BLaER1 treated with 17β-estradiol and CSF1 and Interleukin-3, amounts not matched to agents 10 nM and 100 nM (cell line): ENCODE measurements around the gene WDR93.

Source experiments
- H3K27ac ChIP-seq, 11 experiments: shearing (Covaris generic); formaldehyde crosslinking; 2 replicates each; pipeline ENCODE4 v1.8.1; 2022
- H3K27me3 ChIP-seq, 11 experiments: shearing (Covaris generic); formaldehyde crosslinking; 2 replicates each; pipeline ENCODE4 v1.8.1; 2022
- H3K36me3 ChIP-seq, 11 experiments: shearing (Covaris generic); formaldehyde crosslinking; 2 replicates each; pipeline ENCODE4 v1.8.1; 2022
- H3K4me1 ChIP-seq, 10 experiments: shearing (Covaris generic); formaldehyde crosslinking; 2 replicates each; pipeline ENCODE4 v1.8.1; 2022
- H3K4me2 ChIP-seq, 11 experiments: shearing (Covaris generic); formaldehyde crosslinking; 2 replicates each; pipeline ENCODE4 v1.8.1; 2022
- H3K4me3 ChIP-seq, 10 experiments: shearing (Covaris generic); formaldehyde crosslinking; 2 replicates each; pipeline ENCODE4 v1.8.1; 2022
- H3K9ac ChIP-seq, 11 experiments: shearing (Covaris generic); formaldehyde crosslinking; 2 replicates each; pipeline ENCODE4 v1.8.1; 2022
- H3K9me3 ChIP-seq, 11 experiments: shearing (Covaris generic); formaldehyde crosslinking; replicated peaks in 1 of 11; 2 replicates each; pipeline ENCODE4 v1.8.1; 2022
- H4K20me1 ChIP-seq, 11 experiments: shearing (Covaris generic); formaldehyde crosslinking; 2 replicates each; pipeline ENCODE4 v1.8.1; 2022
- Cebpa-rat ChIP-seq, 11 experiments: shearing (Covaris generic); IDR thresholded peaks; 2 replicates each; pipeline ENCODE4 v1.8.1; 2022

Gene WDR93

DNA sequence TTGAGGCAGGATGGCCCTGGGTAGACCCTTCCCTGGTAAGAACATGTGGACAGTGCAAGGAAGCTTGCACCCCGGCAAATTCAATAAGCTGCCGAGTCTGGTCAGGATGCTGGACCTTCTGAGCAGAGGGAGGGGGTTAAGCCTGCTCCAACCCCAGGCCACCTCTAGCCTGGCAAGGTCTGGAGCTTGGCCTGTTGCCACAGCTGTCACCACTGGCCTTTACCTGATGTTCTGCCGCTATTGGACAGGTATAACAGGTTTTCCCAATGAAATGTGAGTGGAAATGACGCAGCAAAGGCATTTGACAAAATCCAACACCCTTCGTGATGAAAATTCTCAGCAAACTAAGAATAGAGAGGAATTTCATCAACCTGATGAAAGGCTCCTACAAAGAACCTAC lies 61.1 kb downstream of the WDR93 start:
- peaks cover 0 to 14% (median 0%) of the 10 kb centered on the region in 11 experiments; a peak in 3 of 22 replicates for H4K20me1 ChIP-seq
- H3K4me2 ChIP-seq: peak overlapping the region; percentile 93 to 99 (median 96); a peak in 17 of 22 replicates
- H3K4me1 ChIP-seq: peaks cover 11 to 35% (median 29%) of the 10 kb centered on the region in 10 experiments; a peak in 19 of 20 replicates
- no peaks in the 10 kb centered on the region for H3K9me3 ChIP-seq
- H3K4me3 ChIP-seq: peak overlapping the region in 1 of 10 experiments; percentile 64; a peak in 1 of 20 replicates
- no peak overlapping the region for H3K27ac ChIP-seq
- TF ChIP-seq Cebpa-rat (IDR thresholded peaks at IDR 0.05): no peak
- no peak overlapping the region for H3K9ac ChIP-seq
- peaks cover 28 to 45% (median 40%) of the 10 kb centered on the region in 11 experiments for H3K27me3 ChIP-seq
- H3K36me3 ChIP-seq: no peaks in the 10 kb centered on the region

DNA sequence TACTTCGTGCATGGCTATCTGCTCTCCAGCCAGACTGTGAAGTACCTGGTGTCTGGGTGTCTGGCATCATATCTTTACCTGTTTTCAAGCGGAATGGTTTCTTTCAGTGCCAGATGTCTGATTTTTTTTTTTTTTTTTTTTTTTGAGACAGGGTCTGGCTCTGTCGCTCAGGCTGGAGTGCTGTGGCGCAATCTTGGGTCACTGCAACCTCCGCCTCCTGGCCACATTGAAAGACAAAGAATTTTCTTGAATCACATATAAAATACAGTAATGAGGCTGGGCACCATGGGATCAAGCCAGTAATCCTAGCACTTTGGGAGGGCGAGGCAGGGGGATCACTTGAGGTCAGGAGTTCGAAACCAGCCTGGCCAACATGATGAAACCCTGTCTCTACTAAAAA lies 63.2 kb downstream of the WDR93 start:
- Histone ChIP-seq H3K9ac (no peak overlapping the region), H3K4me2 (no peak overlapping the region), H3K36me3 (no peaks in the 10 kb centered on the region), H3K4me3 (no peak overlapping the region), H3K9me3 (no peaks in the 10 kb centered on the region), H3K27me3 (peaks cover 17 to 26% (median 22%) of the 10 kb centered on the region in 11 experiments), H3K27ac (no peak overlapping the region), H4K20me1 (peaks cover 0 to 4% (median 0%) of the 10 kb centered on the region in 11 experiments; a peak in 1 of 22 replicates), H3K4me1 (peaks cover 10 to 24% (median 21%) of the 10 kb centered on the region in 10 experiments; a peak in 19 of 20 replicates)
- no peak for TF ChIP-seq Cebpa-rat (IDR thresholded peaks at IDR 0.05)

DNA sequence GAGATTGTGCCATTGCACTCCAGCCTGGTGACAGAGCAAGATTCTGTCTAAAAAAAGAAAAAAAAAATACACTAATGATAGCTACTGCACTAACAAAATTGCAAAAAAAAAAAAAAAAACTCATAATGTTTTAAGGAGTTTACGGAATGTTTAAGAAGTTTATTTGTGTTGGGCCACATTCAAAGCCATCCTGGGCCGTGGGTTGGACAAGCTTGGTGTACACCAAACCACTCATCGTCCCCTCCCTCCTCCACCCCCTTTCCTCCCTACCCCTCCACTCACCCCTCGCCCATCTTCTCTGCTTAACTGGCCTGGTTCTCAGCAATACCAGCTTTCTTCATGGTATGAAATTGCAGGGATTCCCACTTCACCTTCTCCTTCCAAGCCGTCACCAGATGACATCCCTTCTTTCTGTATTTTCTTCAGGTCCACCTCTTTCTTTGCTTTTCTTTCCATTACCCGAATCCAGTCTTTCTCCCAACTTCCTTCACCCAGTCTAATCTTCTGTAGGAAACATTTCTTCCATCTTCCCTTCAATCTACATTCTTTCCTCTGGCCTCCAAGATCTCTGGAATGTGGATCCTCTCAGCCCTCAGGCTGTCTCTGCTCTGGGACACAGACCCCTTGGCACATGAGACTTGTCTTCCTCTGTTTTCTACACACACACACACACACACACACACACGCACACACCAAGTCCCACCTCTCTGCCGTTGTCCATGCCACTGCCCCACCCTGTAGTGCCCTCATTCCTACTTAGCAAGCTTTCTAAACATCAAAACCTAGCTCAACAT lies 63.9 kb downstream of the WDR93 start:
- Histone ChIP-seq H3K4me3 (no peak overlapping the region), H3K4me2 (no peak overlapping the region), H3K4me1 (peaks cover 10 to 24% (median 20%) of the 10 kb centered on the region in 10 experiments; a peak in 19 of 20 replicates), H4K20me1 (no peaks in the 10 kb centered on the region; a peak in 1 of 22 replicates), H3K36me3 (no peaks in the 10 kb centered on the region), H3K27ac (no peak overlapping the region), H3K9me3 (no peaks in the 10 kb centered on the region), H3K27me3 (peaks cover 10 to 19% (median 15%) of the 10 kb centered on the region in 11 experiments), H3K9ac (no peak overlapping the region)
- no peak for TF ChIP-seq Cebpa-rat (IDR thresholded peaks at IDR 0.05)

DNA sequence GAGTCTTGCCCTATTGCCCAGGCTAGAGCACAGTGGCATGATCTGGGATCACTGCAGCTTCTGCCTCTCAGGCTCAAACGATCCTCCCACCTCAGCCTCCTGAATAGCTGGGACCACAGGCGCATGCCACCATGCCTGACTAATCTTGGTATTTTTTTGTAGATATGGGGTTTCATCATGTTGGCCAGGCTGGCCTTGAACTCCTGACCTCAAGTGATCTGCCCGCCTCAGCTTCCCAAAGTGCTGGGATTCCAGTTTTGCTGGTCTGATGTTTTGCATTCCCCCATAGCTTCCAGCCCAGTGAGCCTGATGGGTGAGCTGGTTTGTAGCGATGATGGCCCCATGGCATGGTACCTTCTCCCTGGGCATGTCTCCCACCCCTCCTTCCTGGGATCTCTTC lies 65.1 kb downstream of the WDR93 start:
- Histone ChIP-seq H3K9me3 (no peaks in the 10 kb centered on the region), H4K20me1 (no peaks in the 10 kb centered on the region; a peak in 1 of 22 replicates), H3K27ac (no peak overlapping the region), H3K4me1 (peaks cover 5 to 17% (median 14%) of the 10 kb centered on the region in 10 experiments; a peak in 19 of 20 replicates), H3K4me3 (no peak overlapping the region), H3K36me3 (no peaks in the 10 kb centered on the region), H3K4me2 (peak overlapping the region in 6 of 11 experiments; percentile 6 to 47 (median 36); a peak in 4 of 22 replicates), H3K9ac (no peak overlapping the region), H3K27me3 (peaks cover 0 to 8% (median 4%) of the 10 kb centered on the region in 11 experiments; a peak in 6 of 22 replicates)
- TF ChIP-seq Cebpa-rat (IDR thresholded peaks at IDR 0.05): no peak

DNA sequence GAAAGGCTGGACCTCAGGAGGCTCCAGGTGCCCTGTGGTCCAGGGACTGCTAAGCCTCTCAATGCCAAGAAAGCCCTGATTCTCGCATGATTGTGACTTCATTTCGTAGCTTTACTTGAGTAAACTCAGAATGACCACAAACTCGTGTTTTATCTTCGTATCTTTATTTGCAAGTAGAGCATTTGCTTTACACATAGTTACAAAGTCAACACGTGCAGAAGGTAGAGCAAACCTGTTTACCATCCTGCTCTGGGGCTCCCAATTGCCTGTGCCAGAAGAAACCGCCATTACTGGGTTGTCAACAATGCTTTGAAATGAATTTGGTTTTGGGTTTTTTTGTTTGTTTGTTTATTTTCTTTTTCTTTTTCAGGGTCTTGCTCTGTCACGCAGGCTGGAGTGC lies 66.3 kb downstream of the WDR93 start:
- Histone ChIP-seq H3K9ac (no peak overlapping the region), H3K4me2 (no peak overlapping the region), H3K27ac (no peak overlapping the region), H3K27me3 (peaks cover 0 to 2% (median 0%) of the 10 kb centered on the region in 11 experiments; a peak in 3 of 22 replicates), H3K4me3 (no peak overlapping the region), H4K20me1 (no peaks in the 10 kb centered on the region; a peak in 1 of 22 replicates), H3K4me1 (peaks cover 6 to 19% (median 14%) of the 10 kb centered on the region in 10 experiments; a peak in 17 of 20 replicates), H3K36me3 (no peaks in the 10 kb centered on the region), H3K9me3 (no peaks in the 10 kb centered on the region)
- TF ChIP-seq Cebpa-rat (IDR thresholded peaks at IDR 0.05): no peak

DNA sequence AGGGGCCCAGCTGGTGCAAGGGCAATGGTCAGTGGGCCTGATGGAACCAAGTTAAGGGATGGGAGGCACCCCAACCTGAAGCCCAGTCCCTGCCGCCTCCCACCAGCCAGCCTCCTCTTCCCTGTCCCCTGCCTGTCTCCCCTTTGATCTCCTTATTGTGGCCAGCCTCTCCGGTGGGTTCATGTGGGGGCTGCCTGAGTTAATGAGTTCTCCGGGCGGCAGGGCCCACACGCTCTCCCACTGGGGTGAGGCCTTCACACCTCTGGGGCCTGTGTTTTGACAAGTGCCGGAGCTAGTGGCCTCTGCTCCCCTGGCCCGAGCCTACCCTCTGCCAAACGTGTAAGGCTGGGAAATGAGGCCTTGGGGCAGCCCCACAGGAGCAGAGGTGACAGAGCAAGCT lies 67.7 kb downstream of the WDR93 start:
- Histone ChIP-seq H4K20me1 (no peaks in the 10 kb centered on the region; a peak in 1 of 22 replicates), H3K4me3 (no peak overlapping the region), H3K27ac (no peak overlapping the region), H3K9me3 (no peaks in the 10 kb centered on the region), H3K4me1 (peaks cover 6 to 19% (median 14%) of the 10 kb centered on the region in 10 experiments; a peak in 17 of 20 replicates), H3K27me3 (no peaks in the 10 kb centered on the region), H3K9ac (no peak overlapping the region), H3K4me2 (no peak overlapping the region), H3K36me3 (no peaks in the 10 kb centered on the region)
- no peak for TF ChIP-seq Cebpa-rat (IDR thresholded peaks at IDR 0.05)

DNA sequence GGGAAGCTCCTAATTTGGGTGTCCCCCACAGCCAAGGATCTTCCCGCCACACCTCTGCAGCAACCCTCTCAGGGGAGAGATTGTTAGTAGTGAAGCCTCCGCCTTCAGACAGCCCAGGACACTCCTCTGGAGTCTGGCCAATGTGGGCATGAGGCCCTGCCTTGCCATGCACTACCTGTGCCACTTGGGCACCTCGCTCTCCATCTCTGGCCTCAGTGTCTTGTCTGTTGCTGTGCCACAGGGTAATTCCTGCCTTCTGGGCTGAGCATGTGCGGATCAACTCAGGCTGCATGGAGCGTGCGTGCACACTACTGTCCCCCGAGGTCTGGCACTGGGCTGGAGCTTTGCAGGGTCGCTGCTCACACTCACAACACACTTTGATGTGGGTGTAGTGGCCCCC lies 68.4 kb downstream of the WDR93 start:
- H3K36me3 ChIP-seq: no peaks in the 10 kb centered on the region
- TF ChIP-seq Cebpa-rat (IDR thresholded peaks at IDR 0.05): no peak
- no peaks in the 10 kb centered on the region; a peak in 1 of 22 replicates for H4K20me1 ChIP-seq
- no peaks in the 10 kb centered on the region for H3K27me3 ChIP-seq
- peak overlapping the region in 2 of 11 experiments; percentile 3 to 29; a peak in 1 of 22 replicates for H3K9ac ChIP-seq
- H3K4me2 ChIP-seq: no peak overlapping the region
- no peaks in the 10 kb centered on the region for H3K9me3 ChIP-seq
- H3K4me3 ChIP-seq: no peak overlapping the region
- peaks cover 6 to 22% (median 14%) of the 10 kb centered on the region in 10 experiments; a peak in 17 of 20 replicates for H3K4me1 ChIP-seq
- H3K27ac ChIP-seq: no peak overlapping the region

DNA sequence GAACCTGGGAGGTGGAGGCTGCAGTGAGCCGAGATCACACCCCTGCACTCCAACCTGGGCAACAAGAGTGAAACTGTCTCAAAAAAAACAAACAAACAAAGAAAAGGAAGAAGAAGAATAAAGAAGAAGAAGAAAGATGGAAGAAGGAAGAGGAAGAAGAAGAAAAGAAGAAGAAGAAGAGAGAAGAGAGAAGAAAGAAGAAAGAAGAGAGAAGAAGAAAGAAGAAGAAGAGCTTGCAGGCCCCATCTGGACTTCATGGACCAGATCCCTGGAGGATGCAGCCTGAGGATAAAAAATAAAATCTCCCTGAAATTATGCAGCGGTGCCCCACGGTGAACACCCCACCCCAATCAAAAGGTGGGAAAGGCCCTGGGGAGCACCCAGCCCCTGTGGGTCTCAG lies 69.2 kb downstream of the WDR93 start:
- H3K9ac ChIP-seq: no peak overlapping the region
- H3K36me3 ChIP-seq: no peaks in the 10 kb centered on the region
- no peak overlapping the region for H3K27ac ChIP-seq
- H3K27me3 ChIP-seq: no peaks in the 10 kb centered on the region
- no peaks in the 10 kb centered on the region; a peak in 1 of 22 replicates for H4K20me1 ChIP-seq
- H3K4me3 ChIP-seq: no peak overlapping the region
- H3K9me3 ChIP-seq: no peaks in the 10 kb centered on the region
- H3K4me2 ChIP-seq: peak overlapping the region in 3 of 11 experiments; percentile 27 to 50 (median 41); a peak in 6 of 22 replicates
- no peak for TF ChIP-seq Cebpa-rat (IDR thresholded peaks at IDR 0.05)
- H3K4me1 ChIP-seq: peaks cover 6 to 24% (median 14%) of the 10 kb centered on the region in 10 experiments; a peak in 17 of 20 replicates

DNA sequence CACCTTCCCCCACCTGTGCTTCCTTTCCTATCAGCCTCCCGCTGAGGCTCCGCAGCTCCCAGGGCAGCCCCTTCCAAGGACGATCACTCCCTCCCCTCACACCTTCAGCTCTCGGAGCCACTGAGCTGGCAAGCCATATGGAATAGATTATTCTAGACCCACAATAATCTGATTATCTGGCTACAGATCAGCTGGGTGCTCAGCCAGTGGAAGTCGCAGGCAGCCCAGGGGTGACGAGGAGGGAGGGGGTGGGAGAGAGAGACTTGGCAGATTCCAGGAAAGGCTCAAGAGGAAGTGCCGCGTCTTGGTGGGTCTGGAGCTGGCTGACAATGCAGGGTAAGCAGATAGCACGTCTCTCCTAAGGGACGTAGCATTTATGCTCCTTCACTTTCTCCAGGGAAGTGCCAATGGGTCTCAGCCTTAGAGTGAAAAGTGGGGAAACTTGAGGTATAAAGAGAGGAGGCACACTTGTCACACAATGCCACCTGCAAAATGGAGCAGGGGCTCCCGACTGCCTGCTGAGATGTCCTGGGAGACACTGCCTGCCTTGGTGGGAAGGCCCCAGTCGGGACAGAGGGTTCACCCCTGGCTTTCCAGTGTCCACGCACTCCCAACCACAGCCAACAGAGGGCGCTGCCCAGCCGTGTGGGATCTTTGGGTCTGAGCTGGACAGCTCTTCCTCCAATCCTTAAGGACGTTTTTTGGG lies 69.8 kb downstream of the WDR93 start:
- H3K9me3 ChIP-seq: no peaks in the 10 kb centered on the region
- H3K9ac ChIP-seq: no peak overlapping the region
- H3K4me3 ChIP-seq: no peak overlapping the region
- no peaks in the 10 kb centered on the region for H3K27me3 ChIP-seq
- no peak for TF ChIP-seq Cebpa-rat (IDR thresholded peaks at IDR 0.05)
- no peak overlapping the region for H3K27ac ChIP-seq
- peak overlapping the region in 5 of 11 experiments; percentile 18 to 50 (median 40); a peak in 8 of 22 replicates for H3K4me2 ChIP-seq
- no peaks in the 10 kb centered on the region; a peak in 1 of 22 replicates for H4K20me1 ChIP-seq
- H3K36me3 ChIP-seq: no peaks in the 10 kb centered on the region
- H3K4me1 ChIP-seq: peaks cover 6 to 24% (median 14%) of the 10 kb centered on the region in 10 experiments; a peak in 17 of 20 replicates
